KMS-11 (cell line): ENCODE results near the gene CBFA2T3.

ENCODE experiments used
- H2AFZ ChIP-seq: fragments of 200-600 bp; sonication (generic); 2 replicates; pipeline ENCODE4 v1.6.1; 2016; ENCODE audit warnings: antibody characterized with exemption, mixed run types, low read depth
- H3K27ac ChIP-seq: fragments of 200-600 bp; sonication (generic); 2 replicates; pipeline ENCODE4 v1.6.1; 2016; ENCODE audit warnings: mild to moderate bottlenecking, mixed run types
- H3K27me3 ChIP-seq: fragments of 200-600 bp; sonication (generic); 2 replicates; pipeline ENCODE4 v1.6.1; 2017; ENCODE audit warnings: mild to moderate bottlenecking, low read depth, mixed run types, moderate library complexity; ENCODE audit not compliant: insufficient read depth
- H3K36me3 ChIP-seq: fragments of 200-600 bp; sonication (generic); 2 replicates; pipeline ENCODE4 v1.6.1; 2017; ENCODE audit warnings: mild to moderate bottlenecking, mixed run types; ENCODE audit not compliant: insufficient read depth
- H3K4me1 ChIP-seq: fragments of 200-600 bp; sonication (generic); 2 replicates; pipeline ENCODE4 v1.6.1; 2016; ENCODE audit warnings: mild to moderate bottlenecking, low read depth, mixed run types; ENCODE audit not compliant: poor library complexity, severe bottlenecking
- H3K4me2 ChIP-seq: fragments of 200-600 bp; sonication (generic); 2 replicates; pipeline ENCODE4 v1.7.0; 2016; ENCODE audit warnings: mild to moderate bottlenecking, mixed run types
- H3K4me3 ChIP-seq: fragments of 200-600 bp; sonication (generic); IDR thresholded peaks from 2 replicates; pipeline ENCODE4 v1.6.1; 2017; ENCODE audit warnings: low read depth, low read length, mixed read lengths; ENCODE audit not compliant: insufficient read depth
- H3K79me2 ChIP-seq: fragments of 200-600 bp; sonication (generic); 2 replicates; pipeline ENCODE4 v1.6.1; 2016; ENCODE audit warnings: low read depth, mixed run types; ENCODE audit not compliant: insufficient read depth
- H3K9ac ChIP-seq: fragments of 200-600 bp; sonication (generic); 2 replicates; pipeline ENCODE4 v1.6.1; 2016; ENCODE audit warnings: mild to moderate bottlenecking, mixed run types
- H4K20me1 ChIP-seq: fragments of 200-600 bp; sonication (generic); 2 replicates; pipeline ENCODE4 v1.6.1; 2016; ENCODE audit warnings: mild to moderate bottlenecking, mixed run types; ENCODE audit not compliant: insufficient read depth
- TF ChIP-seq, protein P1 (sequence below): fragments of 200-600 bp; sonication (generic); conservative IDR thresholded peaks from 2 replicates; pipeline ENCODE4 v1.6.1; 2017; ENCODE audit warnings: low read depth, mild to moderate bottlenecking, antibody characterized with exemption, low read length, moderate library complexity, mixed read lengths

Gene CBFA2T3

DNA sequence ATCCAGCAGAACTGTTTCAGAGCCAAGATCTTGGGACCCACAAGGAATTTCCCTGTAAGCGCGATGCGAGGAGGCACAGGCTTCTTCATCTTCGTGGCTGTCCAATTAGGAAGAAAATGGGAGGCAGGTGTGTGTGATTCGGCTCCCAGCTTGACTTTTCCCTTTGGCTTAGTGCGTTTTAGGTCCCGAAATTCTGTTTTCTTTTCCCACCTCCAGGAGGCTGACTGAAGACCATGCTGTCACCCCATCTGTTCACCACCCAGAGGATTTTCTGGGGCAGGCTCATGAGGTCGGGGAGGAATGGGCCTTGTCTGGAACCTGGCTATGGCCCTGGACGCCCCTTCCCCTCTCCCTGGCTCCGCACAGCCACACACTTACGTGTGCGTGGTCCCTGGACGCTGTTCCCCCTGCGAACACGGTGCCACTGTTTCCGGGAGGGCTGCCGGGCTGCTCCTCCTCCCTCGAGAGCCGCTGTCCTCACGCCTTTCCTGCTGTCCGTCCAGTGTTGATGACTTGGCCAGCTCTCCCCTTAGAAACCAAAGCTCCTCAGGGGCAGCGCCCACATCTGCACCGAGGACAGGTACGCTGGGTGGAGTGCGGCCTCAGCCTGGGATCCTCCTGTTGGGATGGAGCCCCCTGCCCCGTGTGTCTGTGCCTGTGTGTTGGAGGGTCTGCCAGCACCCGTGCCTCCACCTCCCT, 107.9 kb downstream of the CBFA2T3 start:
- H3K36me3 ChIP-seq: no peaks in the 10 kb centered on the region
- TF ChIP-seq, protein P1, sequence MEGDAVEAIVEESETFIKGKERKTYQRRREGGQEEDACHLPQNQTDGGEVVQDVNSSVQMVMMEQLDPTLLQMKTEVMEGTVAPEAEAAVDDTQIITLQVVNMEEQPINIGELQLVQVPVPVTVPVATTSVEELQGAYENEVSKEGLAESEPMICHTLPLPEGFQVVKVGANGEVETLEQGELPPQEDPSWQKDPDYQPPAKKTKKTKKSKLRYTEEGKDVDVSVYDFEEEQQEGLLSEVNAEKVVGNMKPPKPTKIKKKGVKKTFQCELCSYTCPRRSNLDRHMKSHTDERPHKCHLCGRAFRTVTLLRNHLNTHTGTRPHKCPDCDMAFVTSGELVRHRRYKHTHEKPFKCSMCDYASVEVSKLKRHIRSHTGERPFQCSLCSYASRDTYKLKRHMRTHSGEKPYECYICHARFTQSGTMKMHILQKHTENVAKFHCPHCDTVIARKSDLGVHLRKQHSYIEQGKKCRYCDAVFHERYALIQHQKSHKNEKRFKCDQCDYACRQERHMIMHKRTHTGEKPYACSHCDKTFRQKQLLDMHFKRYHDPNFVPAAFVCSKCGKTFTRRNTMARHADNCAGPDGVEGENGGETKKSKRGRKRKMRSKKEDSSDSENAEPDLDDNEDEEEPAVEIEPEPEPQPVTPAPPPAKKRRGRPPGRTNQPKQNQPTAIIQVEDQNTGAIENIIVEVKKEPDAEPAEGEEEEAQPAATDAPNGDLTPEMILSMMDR: no peak
- H3K4me3 ChIP-seq: no peak overlapping the region
- H3K4me2 ChIP-seq: no peak overlapping the region
- no peaks in the 10 kb centered on the region for H3K79me2 ChIP-seq
- H3K27me3 ChIP-seq: peaks cover 86% of the 10 kb centered on the region
- no peak overlapping the region for H3K27ac ChIP-seq
- H3K9ac ChIP-seq: no peak overlapping the region
- no peak overlapping the region for H2AFZ ChIP-seq
- H3K4me1 ChIP-seq: no peaks in the 10 kb centered on the region
- H4K20me1 ChIP-seq: no peaks in the 10 kb centered on the region

DNA sequence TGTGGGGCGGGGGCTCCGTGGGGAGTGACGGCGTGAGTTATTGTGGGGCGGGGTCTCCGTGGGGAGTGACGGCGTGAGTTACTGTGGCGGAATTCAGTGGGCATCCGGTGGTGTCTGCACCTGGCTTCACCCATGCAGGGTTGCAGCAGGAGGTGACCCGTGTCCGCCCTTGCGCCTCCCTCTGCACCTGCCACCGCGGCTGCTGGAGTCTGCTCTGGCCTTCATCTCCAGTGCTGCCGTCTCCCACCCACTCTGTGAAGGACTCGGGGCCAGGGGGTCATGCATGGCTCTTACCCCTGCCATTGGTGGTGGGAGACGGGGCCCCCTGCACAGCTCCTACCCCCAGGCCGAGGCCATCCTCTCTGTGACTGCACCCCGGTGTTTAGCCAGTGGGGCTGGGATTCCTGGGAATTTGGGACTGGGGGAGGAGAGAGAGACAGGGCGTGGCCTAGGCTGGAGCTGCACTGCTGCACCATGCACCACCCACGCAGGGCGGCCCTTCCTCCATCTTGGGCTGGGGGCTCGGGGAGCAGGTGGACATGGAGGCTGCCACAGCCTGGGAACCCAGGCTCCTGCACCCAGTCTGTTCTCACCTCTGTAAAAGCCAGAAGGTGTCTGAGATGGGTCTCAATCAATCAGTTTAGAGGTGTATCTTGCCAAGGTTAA, 109.3 kb downstream of the CBFA2T3 start:
- H3K4me1 ChIP-seq: no peaks in the 10 kb centered on the region

DNA sequence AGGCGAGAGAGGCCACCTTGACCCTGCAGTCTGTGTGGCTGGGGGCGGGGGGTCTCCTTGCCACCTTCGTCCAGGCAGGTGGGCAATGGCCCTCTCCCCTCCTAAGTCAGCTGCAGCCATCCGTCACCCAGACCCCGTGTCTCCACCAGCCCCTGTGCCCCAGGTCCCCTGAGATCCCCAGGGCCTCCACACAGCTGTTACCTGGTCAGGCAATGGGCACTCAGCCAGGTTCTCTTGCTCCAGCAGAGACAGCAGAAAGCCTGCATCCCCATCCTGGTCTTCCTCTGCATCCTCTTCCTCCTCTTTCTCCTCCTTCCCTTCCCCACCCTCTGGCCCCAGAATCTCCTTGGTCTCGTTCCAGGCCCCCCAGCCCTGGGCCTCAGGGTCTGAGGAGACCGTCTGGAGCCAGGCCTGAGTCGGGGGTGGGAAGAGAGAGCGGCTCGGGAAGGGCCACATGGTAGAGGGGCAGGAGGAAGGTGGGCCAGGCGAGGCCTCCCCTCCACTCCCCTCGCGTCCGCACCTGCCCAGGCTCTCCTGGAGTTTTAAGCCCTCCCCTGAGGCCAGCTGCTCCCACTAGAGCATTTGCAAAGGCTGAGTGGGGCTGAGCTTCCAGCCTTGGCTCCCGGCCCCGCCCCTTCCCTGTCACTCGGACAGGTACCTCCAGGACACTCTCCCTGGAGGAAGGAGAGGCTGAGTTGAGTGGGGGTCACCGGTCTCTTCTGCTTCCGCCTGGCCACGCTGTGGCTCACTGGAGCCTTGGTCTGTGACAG, 110.7 kb downstream of the CBFA2T3 start, which contains the start of gene PABPN1L:
PABPN1L (minus strand) TSS at position 510 of the 770 bp plus-strand sequence; CDS start at position 456, 54 bp downstream.
- no peak within 1 kb of the TSS for H2AFZ ChIP-seq
- H3K4me1 ChIP-seq: no peaks in the 10 kb centered on the region
- no peaks in the 10 kb centered on the region for H4K20me1 ChIP-seq
- peaks cover 62% of the 10 kb centered on the region for H3K27me3 ChIP-seq
- H3K79me2 ChIP-seq: no peaks in the 10 kb centered on the region
- no peak within 1 kb of the TSS for H3K4me3 ChIP-seq
- TF ChIP-seq, protein P1: no peak
- H3K9ac ChIP-seq: no peak within 1 kb of the TSS
- H3K4me2 ChIP-seq: no peak within 1 kb of the TSS
- no peak within 1 kb of the TSS for H3K27ac ChIP-seq
- H3K36me3 ChIP-seq: no peaks in the 10 kb centered on the region

More for the DNA sequence above, 109.3 kb downstream of the CBFA2T3 start:
- no peaks in the 10 kb centered on the region for H3K36me3 ChIP-seq
- peaks cover 72% of the 10 kb centered on the region for H3K27me3 ChIP-seq
- H3K4me3 ChIP-seq: no peak overlapping the region
- H3K4me2 ChIP-seq: no peak overlapping the region
- no peaks in the 10 kb centered on the region for H3K79me2 ChIP-seq
- no peak overlapping the region for H2AFZ ChIP-seq
- H4K20me1 ChIP-seq: no peaks in the 10 kb centered on the region
- TF ChIP-seq, protein P1: no peak
- H3K27ac ChIP-seq: no peak overlapping the region
- no peak overlapping the region for H3K9ac ChIP-seq

DNA sequence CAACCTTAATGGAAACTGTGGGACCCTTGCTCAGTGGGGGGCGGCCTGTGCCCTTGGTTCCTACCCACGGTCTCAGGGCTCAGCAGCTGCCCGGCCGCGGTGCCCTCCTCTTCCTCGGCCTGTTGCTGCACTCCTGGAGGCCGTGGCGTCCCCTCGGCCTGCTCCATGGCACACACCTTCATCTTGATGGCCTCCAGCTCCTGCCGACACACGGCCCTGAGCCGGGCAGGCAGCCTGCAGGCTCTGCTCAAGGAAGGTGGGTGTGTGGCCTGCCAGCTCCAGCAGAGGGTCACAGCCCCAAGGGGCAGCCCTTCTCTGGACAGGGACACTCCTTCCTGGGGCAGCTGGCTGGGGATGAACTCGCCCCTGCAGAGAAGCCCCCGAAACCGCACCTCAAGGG, 111.3 kb downstream of the CBFA2T3 start:
- Histone ChIP-seq H3K36me3 (no peaks in the 10 kb centered on the region), H3K4me3 (no peak overlapping the region), H4K20me1 (no peaks in the 10 kb centered on the region), H3K79me2 (no peaks in the 10 kb centered on the region), H3K4me2 (no peak overlapping the region), H2AFZ (no peak overlapping the region), H3K27ac (no peak overlapping the region), H3K27me3 (peaks cover 56% of the 10 kb centered on the region), H3K9ac (no peak overlapping the region), H3K4me1 (no peaks in the 10 kb centered on the region)
- TF ChIP-seq, protein P1: no peak
